GM12892 (cell line): ENCODE data around the gene CDKL2.

ENCODE experiments used
- POLR2AphosphoS5 ChIP-seq: IDR thresholded peaks from 2 replicates; pipeline ENCODE4 v1.6.1; 2011; ENCODE audit warnings: low read depth, low read length, control low read depth
- TAF1 ChIP-seq: IDR thresholded peaks from 2 replicates; pipeline ENCODE4 v1.6.1; 2011; ENCODE audit warnings: low read depth, mild to moderate bottlenecking, control low read depth, low read length, borderline replicate concordance

DNA sequence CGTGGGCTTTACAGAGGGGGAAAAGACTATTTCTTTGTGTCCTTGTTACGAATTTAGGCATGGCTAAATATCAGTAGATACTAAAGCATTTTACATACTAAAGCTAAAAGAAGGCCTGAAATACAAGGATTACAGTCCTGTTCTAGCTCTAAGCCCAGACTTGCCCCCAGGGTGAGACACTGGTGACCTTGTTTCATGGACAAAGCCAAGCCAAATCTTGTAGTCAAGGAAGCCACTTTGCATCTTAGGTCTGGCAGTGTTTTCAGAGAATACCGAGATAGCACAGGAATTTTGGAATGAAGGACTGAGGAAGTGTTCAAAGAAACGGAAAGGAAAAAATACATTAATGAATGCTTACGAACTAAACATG is 43.6 kb upstream of the CDKL2 start:
- TF ChIP-seq POLR2AphosphoS5 (no peak), TAF1 (no peak)
